HG03066 (cell line): ENCODE results near the gene RCCD1.

ENCODE experiments used
- ATAC-seq: cut with Tn5 transposase; IDR thresholded peaks from one replicate; pipeline ENCODE4 v1.9.1; 2021; ENCODE audit warnings: low read depth; ENCODE audit not compliant: unreplicated experiment

RCCD1 gene

DNA sequence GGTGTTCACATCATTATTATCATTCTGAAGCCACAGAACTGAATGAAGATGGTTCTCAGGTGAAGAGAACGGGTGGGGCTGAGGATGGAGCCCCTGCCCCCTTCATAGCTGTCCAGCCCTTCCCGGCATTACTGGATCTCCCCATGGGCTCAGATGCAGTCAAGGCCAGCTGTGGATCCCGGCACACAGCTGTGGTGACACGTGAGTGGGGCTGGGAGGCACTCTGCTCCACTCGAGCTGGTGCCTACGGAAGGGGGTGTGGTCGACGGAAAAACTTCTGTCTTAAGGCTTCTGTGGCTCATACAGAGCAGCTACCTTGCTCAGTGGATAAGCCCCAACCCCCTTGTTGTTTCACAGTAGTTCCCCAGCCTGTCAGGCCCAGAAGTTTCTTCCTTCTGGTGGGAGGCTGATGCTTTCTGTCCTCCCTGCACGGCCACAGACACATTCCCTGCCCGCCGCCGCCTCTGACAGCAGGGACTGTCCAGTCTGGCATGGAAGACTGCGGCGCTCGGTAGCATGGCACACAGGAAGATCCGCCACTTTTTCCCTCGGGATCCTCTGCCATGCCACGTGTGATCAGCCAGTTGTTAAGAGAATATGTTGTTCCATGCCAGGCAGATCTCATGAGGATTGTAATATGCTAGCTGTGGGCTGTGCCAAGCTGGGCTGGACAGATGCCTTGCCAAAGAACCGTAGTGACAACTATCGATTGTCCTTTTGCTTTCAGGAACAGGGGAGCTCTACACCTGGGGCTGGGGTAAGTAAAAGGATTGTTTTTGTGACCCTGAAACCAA lies 5.8 kb downstream of the RCCD1 start:
- no peak for ATAC-seq

DNA sequence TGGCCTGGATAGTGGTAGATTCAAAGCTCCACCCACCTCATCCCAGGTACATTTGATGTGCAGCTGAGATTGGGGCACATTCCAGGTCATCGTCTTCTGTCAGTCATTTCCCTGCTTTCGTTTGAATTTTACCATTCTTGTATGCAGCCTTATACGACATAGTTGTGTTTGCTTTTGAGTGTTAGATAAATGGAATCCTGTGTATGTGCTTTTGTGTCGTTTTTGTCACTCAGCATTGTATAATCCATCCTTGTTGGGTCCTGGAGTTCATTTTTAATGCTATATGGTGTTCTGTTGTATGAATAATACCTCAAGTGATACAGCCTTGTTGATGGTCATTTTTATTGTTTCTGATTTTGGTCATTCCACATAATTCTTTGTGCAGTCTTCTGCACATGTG lies 7.3 kb downstream of the RCCD1 start:
- ATAC-seq: no peak

DNA sequence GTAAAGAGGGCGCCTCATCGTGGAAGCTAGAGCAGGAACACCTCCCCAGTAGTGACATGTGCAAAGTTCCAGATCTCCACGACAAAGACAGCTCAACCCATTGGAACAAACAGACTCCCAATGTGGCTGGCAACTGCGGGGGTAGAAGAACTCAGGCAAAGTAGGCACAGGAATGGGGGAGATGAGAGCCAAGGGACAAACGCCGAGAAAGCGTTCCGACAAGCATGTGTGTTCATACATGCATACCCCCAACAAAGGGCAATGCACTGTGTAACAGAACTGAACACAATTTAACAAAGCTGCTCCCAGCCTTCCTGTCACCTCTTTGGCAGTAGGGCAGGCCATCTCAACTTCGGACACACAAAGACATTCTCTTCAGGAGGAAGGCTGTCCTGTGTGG lies 11.6 kb downstream of the RCCD1 start:
- no peak for ATAC-seq

DNA sequence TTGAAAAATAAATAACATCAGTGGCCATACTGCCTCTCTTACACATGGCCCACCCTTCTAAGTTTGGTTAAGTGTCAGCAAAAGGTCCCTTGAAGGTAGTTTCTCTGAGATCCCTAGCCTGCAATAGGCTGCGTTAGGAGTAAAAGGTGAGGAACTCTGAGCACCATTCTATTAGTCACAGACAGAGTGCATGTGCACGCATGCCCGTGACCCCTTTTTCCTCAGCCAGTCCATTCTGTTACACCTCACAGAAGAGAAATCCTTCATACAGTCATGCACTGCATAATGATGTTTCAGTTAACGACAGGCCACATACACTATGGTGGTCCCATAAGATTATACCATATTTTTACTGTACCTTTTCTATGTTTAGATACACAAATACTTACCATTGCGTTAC lies 12.5 kb downstream of the RCCD1 start:
- ATAC-seq: no peak

DNA sequence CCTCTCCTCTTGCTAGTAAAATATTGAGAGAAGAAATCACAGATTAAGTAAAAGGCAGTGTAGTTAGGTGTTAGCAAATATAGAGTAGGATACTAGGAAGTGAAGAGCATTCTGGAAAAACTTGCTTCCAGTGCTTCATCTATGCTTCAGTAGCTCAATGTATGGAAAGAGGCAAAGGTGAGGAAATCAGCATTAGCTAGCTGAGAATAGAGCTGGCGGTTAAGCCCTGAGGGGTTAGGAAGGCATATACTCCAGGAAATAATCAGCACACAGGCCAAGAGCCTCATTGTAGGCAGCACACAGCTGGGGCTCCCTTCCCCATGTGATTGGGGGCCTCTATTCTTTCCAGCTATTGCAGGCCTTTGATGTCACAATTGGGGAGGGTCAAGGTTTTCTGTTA lies 13.8 kb downstream of the RCCD1 start:
- no peak for ATAC-seq

DNA sequence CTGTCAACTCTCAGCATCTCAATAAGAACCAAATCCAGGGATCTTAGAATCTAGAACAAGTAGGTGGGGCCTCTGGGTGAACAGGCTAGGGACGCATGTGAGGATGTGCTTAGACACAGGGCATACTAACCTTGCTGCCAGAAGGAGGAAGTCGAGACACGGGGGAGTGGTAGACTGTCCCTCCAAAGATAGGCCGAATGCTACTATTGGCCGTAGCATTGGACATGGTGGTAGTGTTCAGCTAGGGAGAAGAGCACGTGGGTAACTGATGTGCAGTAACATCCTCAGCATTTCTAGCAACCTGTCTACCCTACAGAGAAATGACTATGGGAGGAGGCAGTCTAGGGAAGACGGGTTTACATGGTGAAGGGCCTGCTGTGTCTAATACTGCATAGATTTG lies 15.6 kb downstream of the RCCD1 start:
- no peak for ATAC-seq

DNA sequence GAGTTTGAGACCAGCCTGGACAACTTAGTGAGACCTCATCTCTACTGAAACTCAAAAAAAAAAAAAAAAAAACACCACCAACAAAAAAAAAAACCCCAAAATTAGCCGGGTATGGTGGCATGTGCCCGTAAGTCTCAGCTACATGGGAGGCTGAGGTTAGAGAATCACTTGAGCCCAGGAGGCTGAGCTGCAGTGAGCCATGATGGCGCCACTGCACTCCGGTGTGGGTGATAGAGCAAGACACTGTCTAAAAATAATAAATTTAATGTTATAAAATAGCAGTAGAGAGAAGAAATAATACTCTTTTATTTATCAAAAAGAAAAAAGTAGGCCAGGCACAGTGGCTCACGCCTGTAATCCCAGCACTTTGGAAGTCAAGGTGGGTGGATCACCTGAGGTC lies 17.4 kb downstream of the RCCD1 start:
- no peak for ATAC-seq

DNA sequence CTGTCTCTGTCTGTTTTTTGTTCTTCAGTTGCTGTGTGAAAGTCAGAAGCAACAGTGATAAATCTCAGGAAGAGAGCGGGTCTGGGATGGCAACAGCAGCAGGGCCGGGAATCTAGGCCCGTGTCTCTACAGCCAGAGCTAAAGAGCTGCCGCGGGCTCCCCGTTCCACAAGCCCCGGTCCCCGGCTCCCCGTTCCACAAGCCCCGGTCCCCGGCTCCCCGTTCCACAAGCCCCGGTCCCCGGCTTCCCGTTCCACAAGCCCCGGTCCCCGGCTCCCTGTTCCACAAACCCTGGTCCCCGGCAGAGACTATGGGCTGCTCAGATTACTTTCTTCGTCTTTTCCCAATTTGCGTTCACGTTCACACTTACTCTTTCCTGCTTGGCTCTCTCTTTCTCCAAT lies 19.5 kb downstream of the RCCD1 start:
- no peak for ATAC-seq

DNA sequence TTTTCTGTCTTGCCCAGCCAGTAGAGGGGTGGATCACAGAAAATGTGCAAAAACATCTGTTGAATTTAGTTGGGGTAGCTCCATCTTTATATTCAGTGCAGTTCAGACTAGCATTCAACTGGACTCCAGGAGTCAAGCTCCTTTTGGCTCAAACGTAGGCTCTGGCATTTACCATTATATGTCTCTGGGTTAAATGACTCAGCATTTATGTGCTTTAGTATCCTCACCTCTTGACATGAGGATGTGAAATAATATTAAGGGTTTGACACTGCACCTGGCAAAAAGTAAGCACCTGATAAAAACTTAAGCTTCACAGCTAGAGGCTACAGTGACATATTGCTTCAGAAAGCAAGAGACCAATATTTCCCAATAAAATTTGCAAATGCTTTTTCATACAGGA lies 24.9 kb downstream of the RCCD1 start:
- ATAC-seq: no peak

DNA sequence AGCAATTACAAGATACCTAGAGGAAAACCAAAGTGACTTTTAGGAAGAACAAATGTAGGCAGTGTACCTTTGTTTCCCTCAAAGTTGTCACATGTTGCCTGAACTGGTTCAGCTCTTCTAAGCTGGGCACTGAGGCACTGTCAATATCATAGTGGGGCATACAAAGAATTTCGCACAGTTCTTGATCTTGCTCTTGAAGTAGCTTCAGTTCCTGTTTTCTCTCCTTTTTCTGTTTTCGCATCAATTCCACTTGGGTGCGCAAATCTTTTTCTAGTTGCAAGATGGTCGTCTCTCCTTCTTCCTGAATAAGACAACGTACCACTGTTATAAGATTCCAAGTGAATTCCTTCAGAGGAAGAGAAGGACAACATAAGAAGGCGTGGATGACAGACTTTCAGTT lies 27.0 kb downstream of the RCCD1 start:
- ATAC-seq: peak; percentile 77

DNA sequence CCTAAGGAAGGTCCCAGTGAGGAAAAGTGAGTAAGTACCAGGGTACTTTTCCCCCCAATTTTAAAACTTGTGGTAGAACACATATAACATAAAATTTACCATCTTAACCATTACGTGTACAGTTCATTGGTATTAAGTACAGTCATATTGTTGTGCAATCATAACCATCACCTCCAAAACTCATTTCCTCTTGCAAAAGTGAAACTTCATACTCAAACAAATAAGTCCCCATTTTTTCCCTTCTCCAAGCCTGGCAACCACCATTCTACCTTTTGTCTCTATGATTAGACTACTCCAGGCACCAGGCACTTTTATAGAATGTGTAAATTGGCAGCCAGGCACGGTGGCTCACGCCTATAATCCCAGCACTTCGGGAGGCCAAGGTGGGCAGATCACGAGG lies 27.5 kb downstream of the RCCD1 start:
- no peak for ATAC-seq

DNA sequence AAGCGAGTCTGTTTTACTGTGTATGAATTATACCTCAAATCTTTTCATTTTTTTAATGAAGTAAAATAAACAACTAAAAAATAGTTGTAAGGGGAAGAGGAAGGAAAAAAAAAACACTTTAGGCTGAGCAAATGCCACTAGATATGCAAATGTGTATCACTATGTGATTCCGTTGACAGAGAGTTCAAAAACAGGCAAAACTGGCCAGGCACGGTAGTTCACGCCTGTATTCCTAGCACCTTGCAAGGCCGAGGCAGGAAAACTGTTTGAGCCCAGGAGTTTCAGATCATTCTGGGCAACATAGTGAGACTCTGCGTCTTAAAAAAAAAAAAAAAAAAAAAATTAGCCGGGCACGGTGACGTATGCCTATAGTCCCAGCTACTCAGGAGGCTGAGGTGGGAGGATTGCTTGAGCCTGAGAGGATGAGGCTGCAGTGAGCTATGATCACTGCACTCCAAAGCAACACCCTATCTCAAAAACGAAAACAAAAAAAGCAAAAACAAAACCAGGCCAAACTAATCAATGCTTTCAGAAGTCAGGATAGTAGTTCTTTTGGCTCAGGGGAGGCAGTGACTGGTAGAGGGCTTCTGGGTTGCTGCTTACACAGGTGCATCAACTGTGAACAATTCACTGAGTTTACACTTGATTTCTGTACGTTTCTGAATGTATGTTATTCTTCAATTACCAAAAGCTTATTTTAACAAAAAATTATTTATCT lies 32.3 kb downstream of the RCCD1 start:
- no peak for ATAC-seq

DNA sequence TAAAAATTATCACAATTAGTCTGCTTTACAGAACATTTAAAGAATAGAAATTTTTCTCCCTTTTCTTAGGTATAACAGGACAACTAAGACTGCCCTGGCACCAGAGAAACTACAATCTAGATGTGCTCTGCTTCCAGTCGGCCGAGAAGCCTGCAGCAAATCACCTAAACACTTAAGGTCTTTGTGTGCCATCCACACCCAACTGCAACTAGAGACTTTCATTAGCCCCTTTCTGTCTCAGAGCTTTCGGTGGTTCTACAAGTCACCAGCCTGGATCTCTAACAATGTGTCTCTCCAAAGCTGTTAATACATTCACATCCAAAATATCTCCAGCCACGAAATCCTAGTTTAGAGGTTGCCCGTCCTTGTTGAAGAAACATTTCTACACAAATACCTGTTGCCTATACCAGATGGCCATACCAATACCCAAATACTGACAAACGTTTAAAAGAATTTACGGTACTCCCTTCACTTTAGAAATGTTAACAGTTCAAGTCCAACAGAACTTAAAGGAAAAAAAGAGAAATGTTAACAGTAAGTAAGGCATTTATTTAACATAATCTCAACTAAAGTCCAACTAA lies 33.0 kb downstream of the RCCD1 start:
- ATAC-seq: no peak

DNA sequence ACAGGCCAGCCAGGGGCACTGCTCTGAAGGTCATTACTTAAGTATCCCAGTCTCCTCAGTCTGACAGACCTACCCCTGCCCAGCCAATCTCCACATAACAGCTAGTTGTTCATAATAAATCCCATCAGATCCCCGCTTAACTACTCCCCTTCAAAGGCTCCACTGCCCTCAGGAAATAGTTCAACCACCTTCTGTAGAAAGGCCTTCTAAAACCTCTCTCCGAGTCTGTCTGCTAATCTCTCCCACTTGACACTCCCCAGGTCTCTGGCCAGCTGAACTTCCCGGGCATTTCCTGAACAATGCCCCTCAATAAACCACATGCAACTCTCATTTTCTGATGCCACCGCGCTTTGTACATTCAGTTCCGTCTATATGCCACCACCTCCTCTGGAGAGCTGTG lies 33.6 kb downstream of the RCCD1 start:
- no peak for ATAC-seq

DNA sequence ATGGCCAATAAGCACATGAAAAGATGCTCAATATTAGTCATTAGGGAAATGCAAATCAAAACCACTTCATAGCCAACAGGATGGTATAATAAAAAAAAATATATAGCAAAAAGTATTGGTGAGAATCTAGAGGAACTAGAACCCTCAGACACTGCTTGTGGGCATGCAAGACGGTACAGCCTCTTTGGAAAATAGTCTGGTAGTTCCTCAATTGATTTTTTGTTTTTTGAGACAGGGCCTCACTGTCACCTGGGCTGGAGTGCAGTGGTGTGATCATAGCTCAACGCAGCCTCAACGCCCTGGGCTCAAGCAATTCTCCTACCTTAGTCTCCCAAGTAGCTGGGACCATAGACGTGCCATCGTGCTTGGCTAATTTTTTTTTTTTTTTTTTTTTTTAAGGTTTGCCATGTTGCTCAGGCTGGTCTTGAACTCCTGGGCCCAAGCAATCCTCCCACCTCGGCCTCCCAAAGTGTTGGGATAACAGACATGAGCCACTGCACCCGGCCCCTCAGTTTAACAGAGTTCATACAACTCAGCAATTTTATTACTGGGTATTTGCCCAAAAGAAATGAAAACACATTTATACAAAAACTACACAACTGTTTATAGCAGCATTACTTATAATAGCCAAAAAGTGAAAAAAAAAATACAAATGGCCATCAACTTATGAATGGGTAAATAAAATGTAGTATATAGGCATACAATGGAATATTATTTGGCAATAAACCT lies 34.5 kb downstream of the RCCD1 start:
- no peak for ATAC-seq

DNA sequence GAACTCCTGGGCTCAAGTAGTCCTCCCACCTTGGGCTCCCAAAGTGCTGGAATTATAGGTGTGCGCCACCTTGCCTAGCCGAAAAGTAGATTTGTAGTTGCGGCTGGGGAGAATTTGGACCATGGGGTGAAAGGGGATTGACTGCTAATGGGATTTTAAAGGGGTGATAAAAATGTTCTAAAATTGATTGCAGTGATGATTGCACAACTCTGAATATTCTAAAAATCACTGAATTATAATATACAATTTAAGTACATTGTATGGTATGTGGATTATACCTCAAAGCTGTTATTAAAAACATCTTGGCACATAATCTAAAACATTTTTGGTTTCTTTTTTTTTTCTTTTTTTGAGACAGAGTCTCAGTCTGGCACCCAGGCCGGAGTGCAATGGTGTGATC lies 35.8 kb downstream of the RCCD1 start:
- ATAC-seq: no peak

DNA sequence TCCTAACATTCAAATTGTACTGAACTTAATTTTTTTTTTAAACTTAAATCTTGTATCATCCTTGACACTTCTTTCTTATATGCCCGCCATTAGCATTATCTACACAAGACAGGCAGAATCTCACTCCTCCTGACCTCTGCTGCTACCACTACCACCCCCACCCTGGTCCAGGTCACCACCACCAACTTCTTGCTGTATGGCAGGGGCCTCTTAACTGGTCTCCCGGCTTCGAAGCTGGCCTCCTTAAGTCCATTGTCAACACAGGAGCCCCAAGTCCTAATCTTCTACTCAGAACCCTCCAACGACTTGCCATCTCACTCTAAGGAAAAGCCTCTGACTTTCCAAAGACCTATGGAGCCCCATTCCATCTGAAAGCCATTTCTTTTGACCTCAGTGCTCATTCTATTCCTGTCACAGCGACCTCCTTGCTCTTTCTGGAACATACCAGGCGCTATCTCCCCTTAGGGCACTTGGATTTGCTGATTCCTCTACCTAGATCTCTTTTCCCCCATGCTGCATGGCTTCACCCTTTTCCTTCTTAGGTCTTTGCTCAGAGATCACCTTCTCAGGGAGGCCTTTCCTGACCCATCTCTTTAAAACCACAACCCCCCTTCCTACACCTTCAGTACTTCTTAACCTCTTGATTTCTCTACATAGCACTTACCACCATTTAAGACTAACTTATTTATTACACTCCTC lies 37.1 kb downstream of the RCCD1 start:
- ATAC-seq: no peak

DNA sequence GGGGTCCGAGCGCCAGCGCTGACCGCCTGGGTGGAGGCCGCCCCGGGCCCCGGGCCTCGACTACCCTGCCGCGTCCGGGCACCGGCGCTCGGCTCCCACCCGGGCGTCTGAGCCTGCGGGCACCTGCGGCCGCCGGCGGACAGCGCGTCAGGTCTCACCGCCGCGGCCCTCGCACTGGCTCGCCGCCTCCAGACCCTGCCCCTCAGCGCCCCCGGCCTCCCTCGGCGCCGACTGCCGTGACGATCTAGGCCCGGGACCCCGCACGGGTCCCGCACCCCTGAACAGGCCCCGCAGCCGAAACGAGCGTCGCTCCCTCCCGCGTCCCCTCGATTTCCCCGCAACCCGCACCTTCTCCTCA lies 39.4 kb downstream of the RCCD1 start:
- ATAC-seq: peak; percentile 22

DNA sequence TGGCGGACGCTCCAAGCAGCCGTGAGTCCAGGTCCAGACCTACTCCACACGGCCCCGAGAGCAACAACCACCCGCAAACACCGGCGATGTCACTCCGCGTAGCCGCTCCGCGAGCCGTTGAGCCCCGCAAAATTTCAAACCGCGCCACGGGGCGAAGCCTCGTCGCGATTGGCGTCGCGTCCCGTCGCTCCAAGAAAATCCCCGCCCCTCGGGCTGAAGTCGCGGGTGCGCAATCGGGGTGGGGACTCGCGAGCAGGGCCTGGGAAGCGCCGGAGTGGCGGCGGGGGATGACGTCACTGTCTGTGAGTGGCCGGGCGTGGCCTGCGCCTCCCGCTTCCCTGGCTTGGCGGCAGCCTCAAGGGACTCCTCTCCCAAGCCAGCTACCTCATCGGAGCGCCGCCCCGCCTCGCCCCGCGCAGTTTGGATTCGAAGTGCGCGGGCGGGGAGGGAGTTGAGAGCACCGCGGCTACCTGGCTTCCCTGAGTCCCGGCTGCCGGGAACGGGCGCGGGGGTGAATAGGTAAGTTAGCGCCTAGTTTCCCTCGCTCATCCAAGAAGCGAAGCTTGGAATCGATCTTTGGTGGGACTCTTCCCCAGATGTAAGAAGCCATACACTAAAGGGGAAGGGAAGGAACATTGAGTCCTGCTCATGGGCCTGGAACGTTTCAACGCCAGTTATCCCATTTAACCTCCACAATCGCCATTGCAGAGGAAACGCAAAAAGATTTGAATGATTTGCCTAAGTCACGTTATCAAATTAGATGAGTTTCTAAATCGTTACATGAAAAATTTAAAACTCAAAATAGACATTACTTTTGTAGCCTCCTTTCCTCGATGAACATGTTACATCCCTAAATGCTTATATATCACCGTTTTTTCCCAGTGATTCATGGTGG lies 40.0 kb downstream of the RCCD1 start, which contains the start of gene PRC1:
Gene PRC1, minus strand, starts transcription at position 119 of the 895 bp plus-strand sequence. Its CDS starts 118 bp downstream, at position 1.
- peak; percentile 91 for ATAC-seq

DNA sequence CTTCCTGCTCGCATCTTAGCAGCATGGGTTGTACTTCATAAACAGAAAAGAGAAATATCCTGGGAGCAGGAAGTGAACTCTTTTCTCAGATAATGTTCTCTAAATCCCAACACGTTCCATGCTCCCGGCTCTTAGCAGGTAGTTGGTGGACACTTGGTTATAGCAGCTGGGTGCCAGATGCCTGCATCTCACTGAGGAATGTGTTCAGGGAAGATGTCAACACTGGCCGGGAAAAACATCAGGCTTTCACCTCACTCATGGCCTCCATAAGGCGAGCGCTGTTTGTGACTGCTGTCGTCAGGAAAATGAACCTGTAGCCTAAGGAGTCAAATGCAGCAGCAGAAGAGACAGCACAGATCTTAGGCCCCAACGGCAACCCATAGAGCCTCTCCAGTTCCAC lies 44.1 kb downstream of the RCCD1 start:
- ATAC-seq: no peak
